ENCODE results near the gene LLGL2. TPM values are rescaled to one million over a fixed set of nuclear protein-coding genes. Genes with fewer than 3 reads are reported as not detected.
"Not testable (repeated sequence)": the region's sequence is repeated elsewhere in the genome, so short reads cannot be mapped to it uniquely, and the experiment has no call there.

LLGL2 gene, protein sequence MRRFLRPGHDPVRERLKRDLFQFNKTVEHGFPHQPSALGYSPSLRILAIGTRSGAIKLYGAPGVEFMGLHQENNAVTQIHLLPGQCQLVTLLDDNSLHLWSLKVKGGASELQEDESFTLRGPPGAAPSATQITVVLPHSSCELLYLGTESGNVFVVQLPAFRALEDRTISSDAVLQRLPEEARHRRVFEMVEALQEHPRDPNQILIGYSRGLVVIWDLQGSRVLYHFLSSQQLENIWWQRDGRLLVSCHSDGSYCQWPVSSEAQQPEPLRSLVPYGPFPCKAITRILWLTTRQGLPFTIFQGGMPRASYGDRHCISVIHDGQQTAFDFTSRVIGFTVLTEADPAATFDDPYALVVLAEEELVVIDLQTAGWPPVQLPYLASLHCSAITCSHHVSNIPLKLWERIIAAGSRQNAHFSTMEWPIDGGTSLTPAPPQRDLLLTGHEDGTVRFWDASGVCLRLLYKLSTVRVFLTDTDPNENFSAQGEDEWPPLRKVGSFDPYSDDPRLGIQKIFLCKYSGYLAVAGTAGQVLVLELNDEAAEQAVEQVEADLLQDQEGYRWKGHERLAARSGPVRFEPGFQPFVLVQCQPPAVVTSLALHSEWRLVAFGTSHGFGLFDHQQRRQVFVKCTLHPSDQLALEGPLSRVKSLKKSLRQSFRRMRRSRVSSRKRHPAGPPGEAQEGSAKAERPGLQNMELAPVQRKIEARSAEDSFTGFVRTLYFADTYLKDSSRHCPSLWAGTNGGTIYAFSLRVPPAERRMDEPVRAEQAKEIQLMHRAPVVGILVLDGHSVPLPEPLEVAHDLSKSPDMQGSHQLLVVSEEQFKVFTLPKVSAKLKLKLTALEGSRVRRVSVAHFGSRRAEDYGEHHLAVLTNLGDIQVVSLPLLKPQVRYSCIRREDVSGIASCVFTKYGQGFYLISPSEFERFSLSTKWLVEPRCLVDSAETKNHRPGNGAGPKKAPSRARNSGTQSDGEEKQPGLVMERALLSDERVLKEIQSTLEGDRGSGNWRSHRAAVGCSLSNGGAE
- 10 to 100 TPM in 2 of 3 donors, 1 to 10 TPM in 1; 4.6 to 60.2 (median 52.4) TPM for total RNA-seq

DNA sequence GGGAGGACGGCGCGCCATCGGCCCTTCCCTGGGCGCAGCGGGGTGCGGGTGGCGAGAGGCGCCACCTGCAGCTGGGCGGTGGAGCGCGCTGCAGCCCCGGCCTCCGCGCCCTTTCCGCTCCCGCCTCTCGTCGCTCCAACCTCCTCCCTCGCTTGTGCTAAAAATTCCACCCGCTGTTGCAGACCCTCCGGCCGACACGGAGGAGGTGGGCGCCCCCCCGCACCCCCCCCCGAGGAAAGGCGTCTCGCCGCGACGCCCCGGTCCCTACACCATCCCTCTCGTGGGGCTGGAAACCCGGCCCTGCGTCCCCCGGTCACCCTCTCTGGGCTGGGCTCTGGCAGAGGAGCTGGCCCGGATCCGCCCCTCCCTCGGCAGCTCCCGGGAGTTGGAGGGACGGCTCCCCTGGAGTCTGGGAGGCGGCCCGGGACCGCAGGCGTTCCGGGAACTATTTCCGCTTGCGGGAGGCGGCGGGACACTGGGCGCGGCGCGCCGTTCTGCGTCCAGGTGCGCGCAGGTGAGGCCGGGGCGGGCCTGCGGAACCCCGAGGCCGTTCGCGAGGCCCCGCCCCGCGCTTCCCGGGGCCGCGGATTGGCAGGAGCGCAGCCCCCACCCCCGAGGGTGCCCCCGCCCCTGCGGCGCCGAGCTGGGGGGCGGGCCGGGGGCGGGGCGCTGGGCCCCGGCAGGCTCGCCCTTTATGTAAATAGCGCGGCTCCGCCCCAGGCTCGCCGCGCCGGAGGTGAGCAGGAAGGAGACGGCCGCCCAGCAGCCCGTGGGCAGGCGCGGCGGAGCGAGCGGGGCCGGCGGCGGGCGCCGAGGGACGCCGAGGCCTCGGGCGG lies at the start of gene LLGL2:
LLGL2 (plus strand) TSS at position 728 of the 836 bp plus-strand sequence. CDS start 17,730 bp downstream, outside the sequence.
- no peaks in the 10 kb centered on the region for H3K9me3 ChIP-seq
- H3K4me1 ChIP-seq, result no peaks in the 10 kb centered on the region
- peak within 1 kb of the TSS; percentile 73 to 80 for H3K27ac ChIP-seq
- no peaks in the 10 kb centered on the region for H3K27me3 ChIP-seq
- peak; percentile 79 to 80 for DNase-seq (ENCODE audit: low spot score in 2 of 2)
- peak within 1 kb of the TSS; percentile 63 to 71 (median 70) for H3K4me3 ChIP-seq
- H3K36me3 ChIP-seq, result no peaks in the 10 kb centered on the region
- TF ChIP-seq POLR2A (IDR thresholded peaks at IDR 0.05) (no peak), POLR2AphosphoS5 (IDR thresholded peaks at IDR 0.05) (peak in 2 of 3 donors; percentile 22 to 26)
- TF ChIP-seq, protein P1, sequence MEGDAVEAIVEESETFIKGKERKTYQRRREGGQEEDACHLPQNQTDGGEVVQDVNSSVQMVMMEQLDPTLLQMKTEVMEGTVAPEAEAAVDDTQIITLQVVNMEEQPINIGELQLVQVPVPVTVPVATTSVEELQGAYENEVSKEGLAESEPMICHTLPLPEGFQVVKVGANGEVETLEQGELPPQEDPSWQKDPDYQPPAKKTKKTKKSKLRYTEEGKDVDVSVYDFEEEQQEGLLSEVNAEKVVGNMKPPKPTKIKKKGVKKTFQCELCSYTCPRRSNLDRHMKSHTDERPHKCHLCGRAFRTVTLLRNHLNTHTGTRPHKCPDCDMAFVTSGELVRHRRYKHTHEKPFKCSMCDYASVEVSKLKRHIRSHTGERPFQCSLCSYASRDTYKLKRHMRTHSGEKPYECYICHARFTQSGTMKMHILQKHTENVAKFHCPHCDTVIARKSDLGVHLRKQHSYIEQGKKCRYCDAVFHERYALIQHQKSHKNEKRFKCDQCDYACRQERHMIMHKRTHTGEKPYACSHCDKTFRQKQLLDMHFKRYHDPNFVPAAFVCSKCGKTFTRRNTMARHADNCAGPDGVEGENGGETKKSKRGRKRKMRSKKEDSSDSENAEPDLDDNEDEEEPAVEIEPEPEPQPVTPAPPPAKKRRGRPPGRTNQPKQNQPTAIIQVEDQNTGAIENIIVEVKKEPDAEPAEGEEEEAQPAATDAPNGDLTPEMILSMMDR (IDR thresholded peaks at IDR 0.05), result peak in 2 of 3 donors; percentile 31 to 41
- intact Hi-C loops (cut with DNase I; ENCODE audit: low total_unique reads), result loop anchor here (10.0 kb wide), 1 partner anchor 100 kb away; no protein-coding TSS in a partner anchor

DNA sequence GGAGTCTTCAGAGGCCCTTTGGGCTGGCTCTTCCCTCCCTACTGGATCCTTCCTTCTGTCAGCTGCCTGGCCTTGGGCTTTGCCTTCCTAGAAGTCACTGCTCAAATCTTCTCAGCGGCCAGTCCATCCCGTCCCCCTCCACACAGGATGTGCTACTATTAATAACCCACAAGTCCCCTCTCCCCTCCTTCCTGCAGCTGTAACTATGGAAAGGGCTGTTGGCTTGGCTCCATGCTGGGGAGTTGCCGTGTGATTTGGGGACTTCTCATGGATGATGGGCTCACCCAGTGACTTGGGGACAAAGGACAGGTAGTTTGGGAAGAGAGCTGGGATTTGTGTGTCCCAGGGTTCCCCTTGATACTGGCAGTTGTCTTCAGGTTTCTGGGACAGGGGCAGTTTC lies 49.6 kb upstream of the LLGL2 start:
- Histone ChIP-seq H3K4me3 (no peak overlapping the region), H3K36me3 (no peaks in the 10 kb centered on the region), H3K4me1 (peaks cover 0 to 6% of the 10 kb centered on the region in 2 donors), H3K27ac (peak overlapping the region in 1 of 2 donors; percentile 56), H3K9me3 (no peaks in the 10 kb centered on the region), H3K27me3 (no peaks in the 10 kb centered on the region)
- no peak for DNase-seq (ENCODE audit: low spot score in 2 of 2)
- TF ChIP-seq POLR2A (IDR thresholded peaks at IDR 0.05) (no peak), POLR2AphosphoS5 (IDR thresholded peaks at IDR 0.05) (no peak)
- intact Hi-C loops (cut with DNase I; ENCODE audit: low total_unique reads), result no loop called here

DNA sequence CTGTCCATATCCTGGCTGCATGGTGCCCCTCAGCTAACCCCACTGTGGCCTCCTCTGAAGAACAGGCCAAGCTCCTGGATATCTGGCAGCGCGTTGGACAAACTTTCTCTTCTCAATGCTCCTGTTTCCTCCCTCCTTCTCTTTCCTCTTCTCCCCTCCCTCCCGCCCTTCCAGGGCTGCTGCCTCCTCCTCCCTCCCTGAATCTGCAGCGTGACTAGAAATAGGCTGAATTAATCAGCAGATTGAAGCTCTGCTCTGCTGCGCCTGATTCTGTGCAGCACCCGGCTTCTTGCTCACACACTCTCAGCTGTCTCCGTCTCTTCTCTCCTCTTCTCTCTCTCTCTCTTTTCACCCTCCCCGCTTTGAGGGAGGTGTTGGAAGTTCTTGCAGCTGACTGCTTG lies 49.2 kb upstream of the LLGL2 start:
- Histone ChIP-seq H3K27me3 (no peaks in the 10 kb centered on the region), H3K9me3 (no peaks in the 10 kb centered on the region), H3K36me3 (no peaks in the 10 kb centered on the region), H3K4me1 (peaks cover 0 to 6% of the 10 kb centered on the region in 2 donors), H3K4me3 (no peak overlapping the region), H3K27ac (peak overlapping the region in 1 of 2 donors; percentile 56)
- DNase-seq (ENCODE audit: low spot score in 2 of 2), result no peak
- intact Hi-C loops (cut with DNase I; ENCODE audit: low total_unique reads), result no loop called here
- TF ChIP-seq POLR2A (IDR thresholded peaks at IDR 0.05), result no peak
- TF ChIP-seq, protein P1 (IDR thresholded peaks at IDR 0.05), result no peak
- no peak for TF ChIP-seq POLR2AphosphoS5 (IDR thresholded peaks at IDR 0.05)

DNA sequence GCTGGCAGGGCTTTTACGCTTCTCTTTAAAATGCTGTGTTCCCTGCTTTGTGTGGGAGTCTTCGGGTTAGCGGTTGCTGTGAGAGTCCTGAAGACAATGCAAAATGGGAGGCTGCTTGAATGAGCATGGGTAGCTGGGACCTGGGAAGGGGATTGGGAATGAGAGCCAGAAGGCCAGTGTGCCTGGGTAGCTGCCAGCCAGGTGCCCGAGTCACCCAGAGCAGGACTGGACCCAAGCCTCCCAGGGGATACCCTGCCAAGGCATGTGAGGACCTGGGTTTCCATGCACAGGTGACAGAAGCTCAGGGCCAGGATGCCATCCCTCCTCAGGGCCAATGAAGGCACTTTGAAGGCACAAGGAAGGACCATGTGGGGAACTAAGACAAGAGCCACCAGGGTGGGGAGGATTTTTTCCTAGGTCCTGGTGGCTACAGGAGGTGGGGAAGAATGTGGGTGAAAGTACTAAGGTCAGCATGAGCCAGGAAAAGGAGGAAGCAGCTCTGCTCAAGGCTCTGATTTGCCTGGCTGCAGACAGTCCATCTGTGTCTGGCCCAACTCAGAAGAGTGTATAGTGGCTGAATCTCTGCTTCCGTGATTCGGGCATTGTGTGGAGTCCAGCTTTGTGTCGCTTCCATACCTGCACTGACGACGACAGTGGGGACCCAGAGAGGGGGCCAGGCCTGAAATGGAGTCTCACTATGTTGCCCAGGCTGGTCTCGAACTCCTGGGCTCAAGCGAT lies 48.6 kb upstream of the LLGL2 start:
- Histone ChIP-seq H3K4me3 (no peak overlapping the region), H3K4me1 (peaks cover 0 to 6% of the 10 kb centered on the region in 2 donors), H3K36me3 (no peaks in the 10 kb centered on the region), H3K27ac (peak overlapping the region in 1 of 2 donors; percentile 14), H3K27me3 (no peaks in the 10 kb centered on the region), H3K9me3 (no peaks in the 10 kb centered on the region)
- no peak for DNase-seq (ENCODE audit: low spot score in 2 of 2)
- intact Hi-C loops (cut with DNase I; ENCODE audit: low total_unique reads), result no loop called here
- TF ChIP-seq POLR2AphosphoS5 (IDR thresholded peaks at IDR 0.05) (no peak), POLR2A (IDR thresholded peaks at IDR 0.05) (no peak)
- TF ChIP-seq, protein P1 (IDR thresholded peaks at IDR 0.05), result no peak

DNA sequence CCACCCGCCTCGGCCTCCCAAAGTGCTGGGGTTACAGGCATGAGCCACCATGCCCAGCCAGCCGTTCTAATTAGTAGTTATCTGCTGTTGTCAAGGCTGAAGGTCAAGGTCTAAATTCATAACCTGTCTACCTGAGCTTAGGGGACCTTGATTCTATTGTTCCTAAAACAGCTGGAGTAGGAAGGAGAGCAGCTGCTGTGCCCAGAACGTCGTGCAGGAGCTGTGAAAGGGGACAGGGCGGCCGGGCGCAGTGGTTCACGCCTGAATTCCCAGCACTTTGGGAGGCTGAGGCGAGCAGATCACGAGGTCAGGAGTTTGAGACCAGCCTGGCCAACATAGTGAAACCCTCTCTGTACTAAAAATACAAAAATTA lies 48.0 kb upstream of the LLGL2 start:
- H3K4me1 ChIP-seq; DNase-seq (ENCODE audit: low spot score in 2 of 2); H3K4me3 ChIP-seq; intact Hi-C loops (cut with DNase I; ENCODE audit: low total_unique reads); H3K9me3 ChIP-seq; H3K27me3 ChIP-seq; H3K36me3 ChIP-seq: not testable (repeated sequence)
- peak overlapping the region in 1 of 2 donors; percentile 14 for H3K27ac ChIP-seq
